Measurements from ENCODE around the gene GLTP.

DNA sequence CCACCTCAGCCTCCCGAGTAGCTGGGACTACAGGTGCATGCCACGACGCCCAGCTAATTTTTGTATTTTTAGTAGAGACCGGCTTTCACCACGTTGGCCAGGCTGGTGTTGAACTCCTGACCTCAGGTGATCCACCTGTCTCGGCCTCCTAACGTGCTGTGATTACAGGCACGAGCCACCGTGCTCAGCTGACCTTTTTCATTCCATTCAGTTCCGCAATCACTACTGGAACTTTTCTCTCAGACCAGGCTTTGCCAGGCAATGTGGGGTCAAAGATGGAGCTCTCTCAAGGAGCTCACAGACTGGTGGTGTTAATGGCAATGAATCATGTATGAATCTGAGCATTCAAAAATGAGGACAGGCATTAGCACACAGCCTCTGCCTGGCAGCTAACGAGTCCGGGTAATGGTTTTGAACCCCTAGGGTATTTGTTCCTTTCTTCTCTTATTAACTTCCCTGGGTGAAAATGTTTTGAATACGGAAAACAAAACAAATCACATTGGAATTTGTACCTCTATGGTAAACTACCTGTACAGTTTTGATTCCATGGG, 10.4 kb upstream of the GLTP start:
- TF ChIP-seq, protein P1, sequence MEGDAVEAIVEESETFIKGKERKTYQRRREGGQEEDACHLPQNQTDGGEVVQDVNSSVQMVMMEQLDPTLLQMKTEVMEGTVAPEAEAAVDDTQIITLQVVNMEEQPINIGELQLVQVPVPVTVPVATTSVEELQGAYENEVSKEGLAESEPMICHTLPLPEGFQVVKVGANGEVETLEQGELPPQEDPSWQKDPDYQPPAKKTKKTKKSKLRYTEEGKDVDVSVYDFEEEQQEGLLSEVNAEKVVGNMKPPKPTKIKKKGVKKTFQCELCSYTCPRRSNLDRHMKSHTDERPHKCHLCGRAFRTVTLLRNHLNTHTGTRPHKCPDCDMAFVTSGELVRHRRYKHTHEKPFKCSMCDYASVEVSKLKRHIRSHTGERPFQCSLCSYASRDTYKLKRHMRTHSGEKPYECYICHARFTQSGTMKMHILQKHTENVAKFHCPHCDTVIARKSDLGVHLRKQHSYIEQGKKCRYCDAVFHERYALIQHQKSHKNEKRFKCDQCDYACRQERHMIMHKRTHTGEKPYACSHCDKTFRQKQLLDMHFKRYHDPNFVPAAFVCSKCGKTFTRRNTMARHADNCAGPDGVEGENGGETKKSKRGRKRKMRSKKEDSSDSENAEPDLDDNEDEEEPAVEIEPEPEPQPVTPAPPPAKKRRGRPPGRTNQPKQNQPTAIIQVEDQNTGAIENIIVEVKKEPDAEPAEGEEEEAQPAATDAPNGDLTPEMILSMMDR (IDR thresholded peaks at IDR 0.05) = no peak
- TF ChIP-seq CEBPB (IDR thresholded peaks at IDR 0.05) (no peak), RCOR1 (IDR thresholded peaks at IDR 0.05; ENCODE audit: low read depth, low read length) (no peak), FOSL2 (IDR thresholded peaks at IDR 0.05) (no peak), FOSL2 (CRISPR knock-in tag; IDR thresholded peaks at IDR 0.05) (no peak), POLR2A (IDR thresholded peaks at IDR 0.05; ENCODE audit: low read length) (no peak), KDM5A (IDR thresholded peaks at IDR 0.05) (no peak)
